Stimulated activated CD4-positive, alpha-beta T cell treated with anti-CD3 and anti-CD28 coated beads, TNF-alpha, amount 100 ng/mL, for 4 hours (primary cell): ENCODE data around the gene WNT1.
A peak's percentile ranks its signal among the peaks of the same experiment; 100 is the strongest.

Source experiments
- DNase-seq, 3 experiments: peaks; one replicate each; pipeline ENCODE4 v3.0.0-alpha.2; 2020; ENCODE audit warnings: low read depth in 3 of 3

WNT1 gene

DNA sequence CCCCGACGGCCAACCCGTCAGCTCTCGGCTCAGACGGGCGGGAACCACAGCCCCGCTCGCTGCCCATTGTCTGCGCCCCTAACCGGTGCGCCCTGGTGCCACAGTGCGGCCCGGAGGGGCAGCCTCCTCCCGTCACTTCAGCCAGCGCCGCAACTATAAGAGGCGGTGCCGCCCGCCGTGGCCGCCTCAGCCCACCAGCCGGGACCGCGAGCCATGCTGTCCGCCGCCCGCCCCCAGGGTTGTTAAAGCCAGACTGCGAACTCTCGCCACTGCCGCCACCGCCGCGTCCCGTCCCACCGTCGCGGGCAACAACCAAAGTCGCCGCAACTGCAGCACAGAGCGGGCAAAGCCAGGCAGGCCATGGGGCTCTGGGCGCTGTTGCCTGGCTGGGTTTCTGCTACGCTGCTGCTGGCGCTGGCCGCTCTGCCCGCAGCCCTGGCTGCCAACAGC is at the start of gene WNT1:
TSS of gene WNT1 (plus strand) at position 32 of the 450 bp plus-strand sequence. CDS start at position 361, 329 bp downstream.
- DNase-seq, result no peak

GRCh38 chr12:48929551-48929950 is 48.6 kb upstream of the WNT1 start:
- no peak for DNase-seq

GRCh38 chr12:48930475-48930874 is 47.6 kb upstream of the WNT1 start:
- DNase-seq, result no peak

- no peak for DNase-seq
These were observed 45.2 kb upstream of the WNT1 start for GRCh38 chr12:48932878-48933277.

GRCh38 chr12:48933664-48934311 is 44.3 kb upstream of the WNT1 start:
- no peak for DNase-seq

DNA sequence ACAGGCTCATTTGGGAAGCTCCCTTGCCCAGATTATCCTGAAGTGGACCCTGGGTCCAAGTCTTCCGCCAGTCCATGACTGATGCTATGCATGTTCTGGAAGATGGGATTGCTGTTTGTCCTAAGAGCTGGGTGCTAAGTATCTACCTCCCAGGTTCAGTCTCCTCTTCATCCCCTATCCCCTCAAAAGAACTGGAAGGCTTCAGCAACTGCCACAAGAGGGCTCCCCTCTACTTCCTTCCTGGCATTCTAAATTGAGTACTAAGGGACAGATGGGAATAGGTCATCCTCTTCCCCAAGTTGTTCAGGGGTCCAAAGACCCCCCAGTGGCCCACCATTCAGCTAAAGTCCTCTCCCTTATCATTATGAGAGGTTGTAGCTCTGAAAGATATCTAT is 43.8 kb upstream of the WNT1 start:
- DNase-seq, result no peak

DNA sequence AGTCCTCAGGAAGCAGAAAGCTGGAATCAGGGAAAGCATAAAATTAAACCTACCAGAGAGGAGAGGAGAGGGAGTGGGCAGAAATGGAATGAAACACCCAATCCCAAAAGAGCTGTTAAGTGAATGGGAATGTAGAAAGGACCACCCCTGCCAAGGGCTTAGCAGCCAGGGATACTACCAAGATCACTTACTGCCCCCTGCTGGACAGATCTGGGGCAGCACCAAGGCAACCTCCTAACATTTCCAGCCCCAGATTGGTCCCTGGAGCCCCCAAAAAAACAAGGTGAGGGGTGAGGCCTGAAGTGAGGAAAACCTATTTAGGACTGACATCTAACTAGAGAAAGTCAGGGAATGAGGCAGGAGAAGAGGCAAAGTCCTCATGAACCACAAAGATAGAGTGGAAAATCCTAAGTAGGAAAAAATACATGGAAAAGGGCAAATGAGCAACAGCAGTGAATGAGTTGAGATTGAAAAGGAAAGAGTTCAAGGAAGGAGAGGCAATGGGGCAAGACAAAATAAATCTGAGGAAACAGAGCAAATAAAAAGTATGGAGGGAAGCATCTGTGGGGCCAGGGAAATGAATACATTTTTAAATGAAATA is 41.6 kb upstream of the WNT1 start:
- DNase-seq, result peak; percentile 69 to 75 (median 70)

GRCh38 chr12:48937170-48937569 is 41.0 kb upstream of the WNT1 start:
- no peak for DNase-seq

- DNase-seq, result no peak
These were observed 39.3 kb upstream of the WNT1 start for GRCh38 chr12:48938805-48939204.

GRCh38 chr12:48940181-48940580 is 37.9 kb upstream of the WNT1 start:
- DNase-seq, result no peak

- no peak for DNase-seq
These were observed 34.9 kb upstream of the WNT1 start for GRCh38 chr12:48943221-48943620.

- no peak for DNase-seq
These were observed 31.9 kb upstream of the WNT1 start for GRCh38 chr12:48946205-48946604.

- no peak for DNase-seq
These were observed 31.2 kb upstream of the WNT1 start for GRCh38 chr12:48946943-48947342.

- DNase-seq, result no peak
These were observed 30.4 kb upstream of the WNT1 start for GRCh38 chr12:48947727-48948126.

DNA sequence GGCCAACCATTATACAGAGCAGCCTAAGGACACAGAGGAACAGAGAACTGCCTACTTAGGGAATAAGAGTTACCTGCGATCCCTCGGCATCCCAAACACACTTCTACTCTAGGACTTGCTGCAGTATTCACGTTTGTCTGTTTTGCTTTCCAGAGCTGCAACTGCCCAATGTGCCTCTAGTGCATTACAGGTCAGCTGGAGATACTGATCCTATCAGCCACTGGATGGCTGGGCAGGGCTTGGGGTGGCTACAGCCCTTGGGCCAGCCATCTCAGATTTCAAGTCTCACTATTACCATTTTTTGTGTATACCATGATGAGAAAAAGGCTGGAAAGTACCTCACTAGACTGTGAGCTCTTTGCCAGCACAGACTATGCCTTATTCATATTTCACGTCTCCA is 25.4 kb upstream of the WNT1 start:
- DNase-seq, result no peak

DNA sequence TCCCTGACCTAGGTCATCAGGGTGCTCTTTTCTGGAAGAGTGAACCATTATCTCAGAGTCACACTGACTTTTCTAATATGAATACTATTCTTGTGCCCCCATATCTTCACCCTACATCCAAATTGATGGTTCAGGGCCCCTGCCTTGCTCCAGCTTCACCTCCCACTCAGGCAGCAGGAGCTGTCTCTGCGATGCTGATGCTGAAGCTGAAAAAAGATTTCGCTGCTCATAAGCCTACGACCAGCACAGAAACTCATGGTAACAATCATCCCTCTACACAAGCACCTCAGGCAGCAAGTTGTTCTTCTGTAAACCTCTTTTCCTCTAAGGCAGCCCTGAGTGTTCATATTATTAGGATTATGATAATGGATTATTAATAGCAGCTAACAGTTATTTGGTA is 24.1 kb upstream of the WNT1 start:
- no peak for DNase-seq

GRCh38 chr12:48954841-48955501 is 23.2 kb upstream of the WNT1 start:
- no peak for DNase-seq

DNA sequence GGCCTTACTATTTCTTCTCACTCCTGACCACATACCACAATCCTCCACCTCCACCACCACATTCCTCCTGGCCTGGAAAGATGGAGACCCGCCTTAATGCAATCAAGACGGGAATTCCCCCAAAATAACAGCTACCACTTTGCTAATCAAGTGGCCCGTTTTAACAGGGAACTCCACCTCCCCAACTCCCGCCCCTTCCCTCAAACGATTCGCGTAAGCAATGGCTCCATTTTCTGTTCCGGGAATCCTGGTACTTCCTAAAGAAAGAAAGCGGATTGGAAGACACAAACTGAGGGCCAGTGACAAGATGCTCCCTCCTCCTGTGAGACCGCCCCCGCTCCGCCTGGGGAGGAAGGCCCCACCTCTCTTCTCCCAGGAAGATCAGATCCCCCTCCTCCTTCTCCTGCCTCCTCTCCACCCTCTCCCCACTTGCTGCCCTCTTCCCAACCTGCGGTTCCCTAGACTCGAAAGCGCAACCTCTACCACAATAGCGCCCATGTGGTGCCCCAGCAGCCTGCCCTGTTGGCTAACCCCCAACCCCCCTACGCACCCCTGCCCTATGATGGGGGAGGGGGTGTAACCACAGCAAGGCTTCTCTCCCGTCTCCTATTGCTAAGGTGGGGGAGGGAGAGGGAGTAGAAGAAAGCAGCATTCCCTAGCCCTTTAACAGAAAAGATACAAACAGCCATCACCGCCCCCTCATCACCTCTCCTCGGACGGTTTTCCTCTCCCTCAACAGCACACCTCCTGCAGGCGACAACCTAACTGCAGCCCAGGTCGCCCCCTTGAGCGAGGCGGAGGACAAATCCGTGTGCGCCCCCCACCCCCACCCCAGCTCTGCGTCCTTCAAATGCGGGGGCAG is 21.6 kb upstream of the WNT1 start:
- no peak for DNase-seq

GRCh38 chr12:48957141-48958048 is 20.7 kb upstream of the WNT1 start, which contains the start of gene ARF3:
Gene ARF3, minus strand, starts transcription at chr12:48957487. Its CDS starts 16,392 bp downstream, at chr12:48941095.
- peak; percentile 84 to 89 (median 84) for DNase-seq

- DNase-seq, result no peak
These were observed 20.1 kb upstream of the WNT1 start for GRCh38 chr12:48958049-48958388.

DNA sequence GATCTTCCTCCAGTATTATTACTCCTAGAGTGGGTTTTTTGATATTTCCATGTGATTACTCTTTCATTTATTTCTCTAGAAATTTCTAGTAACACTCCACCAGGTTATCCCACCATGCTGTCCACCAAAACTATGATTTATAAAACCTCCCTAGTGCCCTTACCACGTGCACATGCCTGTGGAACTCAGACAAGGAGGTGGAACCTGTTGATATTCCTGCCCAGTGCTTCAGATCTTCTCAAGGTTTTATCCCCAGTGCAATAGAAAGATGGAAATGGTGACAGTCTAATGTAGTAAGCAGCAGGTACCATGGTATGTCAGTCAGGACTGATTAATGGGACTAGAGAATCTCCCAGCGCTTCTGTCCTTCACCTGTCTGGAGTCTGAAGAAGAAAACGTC is 17.3 kb upstream of the WNT1 start:
- DNase-seq, result no peak
